CD4-positive, alpha-beta T cell (primary cell): ENCODE data around the gene SORD. TPM values are rescaled to one million over a fixed set of nuclear protein-coding genes. Genes with fewer than 3 reads are reported as not detected.
"Not testable (repeated sequence)": the region's sequence is repeated elsewhere in the genome, so short reads cannot be mapped to it uniquely, and the experiment has no call there.

Source experiments
- ATAC-seq: fragments of 200-7000 bp; cut with Tn5 transposase; one replicate; pipeline ENCODE4 v1.10.0; 2022; ENCODE audit warnings: mild to moderate bottlenecking; ENCODE audit not compliant: poor library complexity
- CTCF ChIA-PET: fragments of 350-600 bp; sonication (Branson Sonifier 250); formaldehyde crosslinking; loops from one replicate; lab custom pipeline; 2021; ENCODE audit warnings: antibody characterized with exemption, inconsistent platforms; lab: Charles Lee
- POLR2A ChIA-PET: fragments of 350-600 bp; sonication (Branson Sonifier 250); formaldehyde crosslinking; loops from one replicate; lab custom pipeline; 2021; ENCODE audit warnings: antibody characterized with exemption, inconsistent platforms; lab: Charles Lee
- DNase-seq, 14 experiments: peaks; one replicate each; pipeline ENCODE4 v3.0.0-alpha.2; 2013 to 2020; ENCODE audit warnings: mixed read lengths in 2 of 14
- H3K27ac ChIP-seq, 2 donors: one replicate each; pipeline versions ENCODE4 v1.5.1 to v1.7.0; 2013; ENCODE audit warnings: low read length in 2 of 2, low read depth in 1 of 2, mild to moderate bottlenecking in 1 of 2
- H3K27me3 ChIP-seq, 2 experiments: 1 replicate in 1 of 2; 2 replicates in 1 of 2; pipeline versions ENCODE4 v1.6.1 to v1.7.0; 2013; ENCODE audit warnings: low read length in 2 of 2, control low read depth in 1 of 2, mild to moderate bottlenecking in 1 of 2, moderate library complexity in 1 of 2; ENCODE audit not compliant: insufficient read depth in 2 of 2, control insufficient read depth in 1 of 2
- H3K36me3 ChIP-seq: one replicate; pipeline ENCODE4 v1.6.1; 2013; ENCODE audit warnings: low read length, control low read depth; ENCODE audit not compliant: insufficient read depth
- H3K4me1 ChIP-seq: one replicate; pipeline ENCODE4 v1.6.1; 2013; ENCODE audit warnings: low read length, control low read depth; ENCODE audit not compliant: insufficient read depth
- H3K4me3 ChIP-seq: one replicate; pipeline ENCODE4 v1.5.1; 2013; ENCODE audit warnings: mild to moderate bottlenecking, low read length, moderate library complexity
- H3K9me3 ChIP-seq, 2 experiments: 1 replicate in 1 of 2; 2 replicates in 1 of 2; pipeline versions ENCODE4 v1.6.1 to v1.7.0; 2013; ENCODE audit warnings: low read length in 2 of 2, mild to moderate bottlenecking in 2 of 2, control low read depth in 1 of 2, moderate library complexity in 1 of 2; ENCODE audit not compliant: control insufficient read depth in 1 of 2, insufficient read depth in 1 of 2
- H3K27ac Mint-ChIP-seq: one replicate; pipeline ENCODE4 v1.8.0; 2020; ENCODE audit warnings: mixed read lengths
- H3K27me3 Mint-ChIP-seq: one replicate; pipeline ENCODE4 v1.8.0; 2021; ENCODE audit warnings: mixed read lengths
- H3K36me3 Mint-ChIP-seq: one replicate; pipeline ENCODE4 v1.8.0; 2021; ENCODE audit warnings: low read depth, mixed read lengths
- H3K4me1 Mint-ChIP-seq: one replicate; pipeline ENCODE4 v1.8.0; 2021; ENCODE audit warnings: low read depth, mixed read lengths
- H3K4me3 Mint-ChIP-seq: one replicate; pipeline ENCODE4 v1.8.0; 2020; ENCODE audit warnings: mild to moderate bottlenecking, mixed read lengths
- H3K9me3 Mint-ChIP-seq: one replicate; pipeline ENCODE4 v1.8.0; 2020; ENCODE audit warnings: mixed read lengths
- CTCF ChIP-seq: fragments of 200-600 bp; IDR thresholded peaks from one replicate; pipeline ENCODE4 v1.8.0; 2022; ENCODE audit warnings: antibody characterized with exemption, mild to moderate bottlenecking
- intact Hi-C, 2 experiments: fragments of 100-400 bp; cut with DNase I in 1 of 2; cut with micrococcal nuclease in 1 of 2; formaldehyde crosslinking; loops; one replicate each; pipeline versions ENCODE4 v1.15.1 to v1.9.0; 2023 to 2025; cut with DNase I, micrococcal nuclease
- total RNA-seq, 174 experiments: library from RNA in 2 of 174; stranded (reverse) in 2 of 174; gene quantifications; one replicate each; pipeline ENCODE4 v1.2.3 and lab custom pipeline; 2021 to 2026

SORD gene
- total RNA-seq, 2 experiments from 2014 or later = 1.7 to 1.8 TPM

- ATAC-seq, H3K27ac ChIP-seq, H3K9me3 Mint-ChIP-seq, H3K9me3 ChIP-seq, CTCF ChIA-PET, POLR2A ChIA-PET, H3K27ac Mint-ChIP-seq, H3K27me3 Mint-ChIP-seq, H3K36me3 Mint-ChIP-seq, DNase-seq, H3K27me3 ChIP-seq, H3K4me1 ChIP-seq, H3K4me3 Mint-ChIP-seq, H3K36me3 ChIP-seq, H3K4me3 ChIP-seq: not testable (repeated sequence)
- intact Hi-C loops = loop anchor here in 1 of 2 experiments (10.0 kb wide), 1 partner anchor 79 kb away; the partner anchor contains the start of gene TERB2
- H3K4me1 Mint-ChIP-seq = peaks cover 19% of the 10 kb centered on the region
Measured at GRCh38 chr15:45034087-45034486, 11.1 kb downstream of the SORD start.

GRCh38 chr15:45034600-45035375, 11.8 kb downstream of the SORD start:
- ATAC-seq, H3K27me3 Mint-ChIP-seq, H3K4me3 Mint-ChIP-seq, DNase-seq, H3K4me1 ChIP-seq, H3K27ac Mint-ChIP-seq, H3K36me3 Mint-ChIP-seq, CTCF ChIA-PET, H3K27me3 ChIP-seq, H3K9me3 ChIP-seq, H3K36me3 ChIP-seq, H3K4me3 ChIP-seq, H3K27ac ChIP-seq, H3K9me3 Mint-ChIP-seq, POLR2A ChIA-PET: not testable (repeated sequence)
- intact Hi-C loops = loop anchor here (5.0 to 10.0 kb wide), 3 partner anchors 80 to 457 kb away; partner anchors contain the start of gene TERB2 (in 1 of the 2)
- H3K4me1 Mint-ChIP-seq = peaks cover 19% of the 10 kb centered on the region

GRCh38 chr15:45036812-45037781, 14.1 kb downstream of the SORD start:
- H3K9me3 Mint-ChIP-seq, H3K4me3 Mint-ChIP-seq, H3K27me3 Mint-ChIP-seq, H3K27ac Mint-ChIP-seq, H3K36me3 ChIP-seq, POLR2A ChIA-PET, H3K4me1 ChIP-seq, H3K36me3 Mint-ChIP-seq, H3K27me3 ChIP-seq, H3K4me3 ChIP-seq, H3K27ac ChIP-seq, H3K9me3 ChIP-seq: not testable (repeated sequence)
- peak; percentile 80 for TF ChIP-seq CTCF
- CTCF ChIA-PET = interaction anchor here (0.8 to 2.9 kb wide), 7 partner anchors 13 to 459 kb away, joined by 3 to 12 read pairs (median 5); no protein-coding TSS in a partner anchor
- peaks cover 19% of the 10 kb centered on the region for H3K4me1 Mint-ChIP-seq
- intact Hi-C loops = loop anchor here (1.0 to 10.0 kb wide), 7 partner anchors 14 to 460 kb away; partner anchors contain the start of genes SORD (in 1 of the 2) and TERB2 (in 1 of the 2)
- ATAC-seq = peak; percentile 98
- DNase-seq = peak; percentile 52 to 80 (median 66)
